Upper lobe of left lung (tissue), 4 donors: ENCODE data around the gene POLE2.
"Not testable (repeated sequence)": the region's sequence is repeated elsewhere in the genome, so short reads cannot be mapped to it uniquely, and the experiment has no call there.

Experiments
- EP300 ChIP-seq, 4 donors: sonication (generic); formaldehyde crosslinking; IDR thresholded peaks; one replicate each; pipeline ENCODE4 v1.5.1; 2017; ENCODE audit warnings: antibody characterized with exemption in 4 of 4, control low read depth in 2 of 4
- POLR2A ChIP-seq, 4 donors: fragments of 450-650 bp; IDR thresholded peaks; one replicate each; pipeline ENCODE4 v1.5.1; 2016 to 2017; ENCODE audit warnings: antibody characterized with exemption in 4 of 4, mild to moderate bottlenecking in 2 of 4
- POLR2AphosphoS5 ChIP-seq, 2 donors: sonication (generic); formaldehyde crosslinking; IDR thresholded peaks; one replicate each; pipeline ENCODE4 v1.5.1; 2017; ENCODE audit warnings: antibody characterized with exemption in 2 of 2
- TF ChIP-seq, protein P1 (sequence below), 6 experiments: fragments of 450-650 bp in 4 of 6; fragments of 200-600 bp in 2 of 6; sonication (generic) in 2 of 6; IDR thresholded peaks; one replicate each; pipeline ENCODE4 v1.5.1; 2016 to 2019; ENCODE audit warnings: antibody characterized with exemption in 6 of 6

DNA sequence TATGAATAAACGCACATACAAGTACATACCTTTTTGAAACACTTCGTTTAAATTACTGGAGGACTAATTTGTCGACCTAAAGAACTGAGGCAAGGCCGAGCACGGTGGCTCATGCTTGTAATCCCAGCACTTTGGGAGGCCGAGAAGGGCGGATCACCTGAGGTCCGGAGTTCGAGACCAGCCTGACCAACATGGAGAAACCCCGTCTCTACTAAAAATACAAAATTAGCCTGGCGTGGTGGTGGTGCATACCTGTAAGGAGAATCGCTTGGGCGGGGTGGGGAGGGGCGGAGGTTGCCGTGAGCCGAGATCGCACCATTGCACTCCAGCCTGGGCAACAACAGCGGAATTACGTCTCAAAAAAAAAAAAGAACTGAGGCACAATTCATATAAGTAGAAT lies 68.7 kb downstream of the POLE2 start:
- TF ChIP-seq, protein P1, sequence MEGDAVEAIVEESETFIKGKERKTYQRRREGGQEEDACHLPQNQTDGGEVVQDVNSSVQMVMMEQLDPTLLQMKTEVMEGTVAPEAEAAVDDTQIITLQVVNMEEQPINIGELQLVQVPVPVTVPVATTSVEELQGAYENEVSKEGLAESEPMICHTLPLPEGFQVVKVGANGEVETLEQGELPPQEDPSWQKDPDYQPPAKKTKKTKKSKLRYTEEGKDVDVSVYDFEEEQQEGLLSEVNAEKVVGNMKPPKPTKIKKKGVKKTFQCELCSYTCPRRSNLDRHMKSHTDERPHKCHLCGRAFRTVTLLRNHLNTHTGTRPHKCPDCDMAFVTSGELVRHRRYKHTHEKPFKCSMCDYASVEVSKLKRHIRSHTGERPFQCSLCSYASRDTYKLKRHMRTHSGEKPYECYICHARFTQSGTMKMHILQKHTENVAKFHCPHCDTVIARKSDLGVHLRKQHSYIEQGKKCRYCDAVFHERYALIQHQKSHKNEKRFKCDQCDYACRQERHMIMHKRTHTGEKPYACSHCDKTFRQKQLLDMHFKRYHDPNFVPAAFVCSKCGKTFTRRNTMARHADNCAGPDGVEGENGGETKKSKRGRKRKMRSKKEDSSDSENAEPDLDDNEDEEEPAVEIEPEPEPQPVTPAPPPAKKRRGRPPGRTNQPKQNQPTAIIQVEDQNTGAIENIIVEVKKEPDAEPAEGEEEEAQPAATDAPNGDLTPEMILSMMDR (IDR thresholded peaks at IDR 0.05) = not testable (repeated sequence)
- TF ChIP-seq POLR2AphosphoS5, POLR2A, EP300 (IDR thresholded peaks at IDR 0.05): not testable (repeated sequence)
